ENCODE data around the gene VILL.

GRCh38 chr3:38046821-38047220, 56.2 kb downstream of the VILL start:
- TF ChIP-seq GABPA (IDR thresholded peaks at IDR 0.05 in 1 of 2, conservative IDR thresholded peaks at IDR 0.05 in 1 of 2) (no peak), CTCF (IDR thresholded peaks at IDR 0.05; ENCODE audit: low read depth, low read length, missing input control) (no peak), SP1 (IDR thresholded peaks at IDR 0.05) (no peak), JUND (IDR thresholded peaks at IDR 0.05) (no peak), ZBTB33 (IDR thresholded peaks at IDR 0.05) (no peak), NR2F2 (IDR thresholded peaks at IDR 0.05) (no peak)

Data from liver (tissue), 3 donors.